Measurements from ENCODE around the gene OPN4.

Gene OPN4

GRCh38 chr10:86662186-86663045 lies 8.1 kb downstream of the OPN4 start:
- no peak for DNase-seq (ENCODE audit: low spot score)
- FAIRE-seq: no peak

GRCh38 chr10:86663046-86663345 lies 8.6 kb downstream of the OPN4 start:
- DNase-seq (ENCODE audit: low spot score) (no peak), FAIRE-seq (no peak)

- no peak for FAIRE-seq
These were observed 9.4 kb downstream of the OPN4 start for GRCh38 chr10:86663576-86664339.

GRCh38 chr10:86664341-86665217 lies 10.2 kb downstream of the OPN4 start:
- no peak for FAIRE-seq
- DNase-seq (ENCODE audit: low spot score): no peak

More at GRCh38 chr10:86663576-86664339, 9.4 kb downstream of the OPN4 start:
- DNase-seq (ENCODE audit: low spot score): no peak

- no peak for DNase-seq (ENCODE audit: low spot score)
- FAIRE-seq: no peak
These were observed 10.9 kb downstream of the OPN4 start for GRCh38 chr10:86665218-86665607.

- DNase-seq (ENCODE audit: low spot score) (no peak), FAIRE-seq (no peak)
These were observed 11.5 kb downstream of the OPN4 start for GRCh38 chr10:86665868-86666267.

GRCh38 chr10:86666538-86666937 lies 12.2 kb downstream of the OPN4 start:
- no peak for FAIRE-seq
- DNase-seq (ENCODE audit: low spot score): no peak

- DNase-seq (ENCODE audit: low spot score) (no peak), FAIRE-seq (no peak)
These were observed 13.3 kb downstream of the OPN4 start for GRCh38 chr10:86667421-86668181.

GRCh38 chr10:86668297-86669165 lies 14.2 kb downstream of the OPN4 start, which contains the start of gene LDB3:
Gene LDB3 (plus strand): TSS chr10:86668511. CDS start chr10:86668692, 181 bp downstream.
- DNase-seq (ENCODE audit: low spot score) (peak; percentile 4), FAIRE-seq (no peak)

GRCh38 chr10:86670290-86670811 lies 16.0 kb downstream of the OPN4 start:
- no peak for FAIRE-seq
- DNase-seq (ENCODE audit: low spot score): no peak

GRCh38 chr10:86670876-86671275 lies 16.5 kb downstream of the OPN4 start:
- no peak for FAIRE-seq
- DNase-seq (ENCODE audit: low spot score): no peak

- DNase-seq (ENCODE audit: low spot score) (no peak), FAIRE-seq (no peak)
These were observed 17.1 kb downstream of the OPN4 start for GRCh38 chr10:86671419-86671818.

GRCh38 chr10:86671985-86672710 lies 17.8 kb downstream of the OPN4 start:
- no peak for DNase-seq (ENCODE audit: low spot score)
- FAIRE-seq: no peak

GRCh38 chr10:86673216-86673826 lies 19.0 kb downstream of the OPN4 start:
- DNase-seq (ENCODE audit: low spot score) (no peak), FAIRE-seq (no peak)

- DNase-seq (ENCODE audit: low spot score) (no peak), FAIRE-seq (no peak)
These were observed 19.7 kb downstream of the OPN4 start for GRCh38 chr10:86673827-86674581.

GRCh38 chr10:86674912-86675311 lies 20.6 kb downstream of the OPN4 start:
- FAIRE-seq: no peak
- DNase-seq (ENCODE audit: low spot score): no peak

GRCh38 chr10:86677374-86677773 lies 23.0 kb downstream of the OPN4 start:
- FAIRE-seq: no peak
- no peak for DNase-seq (ENCODE audit: low spot score)
